Keratinocyte (primary cell): ENCODE data around the gene MLX. TPM values are rescaled to one million over a fixed set of nuclear protein-coding genes. Genes with fewer than 3 reads are reported as not detected.

Source experiments
- DNase-seq: peaks from one replicate; pipeline ENCODE4 v3.0.0-alpha.2; 2011; ENCODE audit warnings: low read depth, missing footprints, low spot score
- FAIRE-seq: peaks from 2 replicates; lab custom pipeline; 2011; peaks lifted over from hg19 to GRCh38; lab: Jason Lieb, UNC
- H2AFZ ChIP-seq: 2 replicates; pipeline ENCODE4 v1.6.0; 2012; ENCODE audit warnings: low read length, control low read depth, inconsistent platforms; ENCODE audit not compliant: control insufficient read depth
- H3K27ac ChIP-seq: 2 replicates; pipeline ENCODE4 v1.5.1; 2011; ENCODE audit warnings: low read length; ENCODE audit not compliant: control insufficient read depth, insufficient read depth
- H3K27me3 ChIP-seq: 3 replicates; pipeline ENCODE4 v1.6.0; 2011; ENCODE audit warnings: low read length; ENCODE audit not compliant: control insufficient read depth, insufficient read depth; ENCODE audit errors: extremely low read depth
- H3K36me3 ChIP-seq, 2 experiments: 2 replicates in 1 of 2; 3 replicates in 1 of 2; pipeline ENCODE4 v1.5.1; 2011; ENCODE audit warnings: low read length in 2 of 2, mild to moderate bottlenecking in 1 of 2; ENCODE audit not compliant: control insufficient read depth in 2 of 2, insufficient read depth in 2 of 2; ENCODE audit errors: extremely low read depth in 1 of 2
- H3K4me1 ChIP-seq: 3 replicates; pipeline ENCODE4 v1.5.1; 2011; ENCODE audit warnings: low read length; ENCODE audit not compliant: control insufficient read depth, insufficient read depth; ENCODE audit errors: extremely low read depth
- H3K4me2 ChIP-seq: 3 replicates; pipeline ENCODE4 v1.6.0; 2011; ENCODE audit warnings: low read depth, low read length; ENCODE audit not compliant: control insufficient read depth, insufficient read depth; ENCODE audit errors: extremely low read depth
- H3K4me3 ChIP-seq, 3 experiments: fragments of 200-600 bp in 1 of 3; sonication (generic) in 1 of 3; 2 replicates in 2 of 3; 3 replicates in 1 of 3; pipeline ENCODE4 v1.5.1; 2011 to 2016; ENCODE audit warnings: low read length in 3 of 3, mild to moderate bottlenecking in 3 of 3, control low read depth in 2 of 3, inconsistent platforms in 1 of 3, low read depth in 1 of 3, mixed read lengths in 1 of 3, mixed run types in 1 of 3, moderate library complexity in 1 of 3; ENCODE audit not compliant: control insufficient read depth in 2 of 3, insufficient read depth in 2 of 3; ENCODE audit errors: extremely low read depth in 1 of 3
- H3K79me2 ChIP-seq: 2 replicates; pipeline ENCODE4 v1.6.0; 2012; ENCODE audit warnings: low read length; ENCODE audit not compliant: control insufficient read depth, insufficient read depth
- H3K9ac ChIP-seq: 3 replicates; pipeline ENCODE4 v1.6.0; 2011; ENCODE audit warnings: low read length; ENCODE audit not compliant: control insufficient read depth, insufficient read depth; ENCODE audit errors: extremely low read depth
- H3K9me1 ChIP-seq: 3 replicates; pipeline ENCODE4 v1.6.0; 2011; ENCODE audit warnings: low read length; ENCODE audit not compliant: control insufficient read depth, insufficient read depth; ENCODE audit errors: extremely low read depth
- H3K9me3 ChIP-seq: 2 replicates; pipeline ENCODE4 v1.5.1; 2012; ENCODE audit warnings: low read depth, low read length; ENCODE audit not compliant: control insufficient read depth
- H4K20me1 ChIP-seq: 3 replicates; pipeline ENCODE4 v1.6.0; 2011; ENCODE audit warnings: low read length; ENCODE audit not compliant: control insufficient read depth, insufficient read depth; ENCODE audit errors: extremely low read depth
- CTCF ChIP-seq, 3 experiments: IDR thresholded peaks in 1 of 3; conservative IDR thresholded peaks in 1 of 3; optimal IDR thresholded peaks in 1 of 3; 2 replicates in 2 of 3; 3 replicates in 1 of 3; pipeline versions ENCODE3 to v1.5.1; 2011; ENCODE audit warnings: low read length in 3 of 3, mild to moderate bottlenecking in 3 of 3, moderate library complexity in 2 of 3, control low read depth in 1 of 3, inconsistent platforms in 1 of 3; ENCODE audit not compliant: insufficient read depth in 2 of 3; ENCODE audit errors: extremely low read depth in 1 of 3
- EZH2 ChIP-seq: IDR thresholded peaks from one replicate; pipeline ENCODE4 v1.6.1; 2012; ENCODE audit warnings: inconsistent platforms, mild to moderate bottlenecking, low read length, moderate library complexity
- dilution Hi-C: fragments of 300-500 bp; cut with MboI; formaldehyde crosslinking; loops from one replicate; pipeline ENCODE4 v1.7.0; 2020; ENCODE audit warnings: low sequenced_read_pairs; ENCODE audit not compliant: extremely low pct_ligation_motif_present
- polyA plus RNA-seq, 5 experiments: library from polyadenylated mRNA; depleted of rRNA in 3 of 5; stranded (reverse) in 3 of 5; stranded (forward) in 1 of 5; unstranded in 1 of 5; fragments of >200 nt; gene quantifications; 1 replicate in 1 of 5; 2 replicates in 3 of 5; 3 replicates in 1 of 5; pipeline versions ENCODE4 v1.2.1 to v1.2.3, GENCODE V29; 2011 to 2012; ENCODE audit warnings: missing spikeins in 2 of 5, low read depth in 1 of 5, low replicate concordance in 1 of 5

MLX gene
- polyA plus RNA-seq, 1 donor (not counting 4 experiments of a cell fraction or from before 2014, with no cell fraction given) = 39.2 TPM

- TF ChIP-seq EZH2 (no peak), CTCF (optimal IDR thresholded peaks at IDR 0.05 in 1 of 3, IDR thresholded peaks at IDR 0.05 in 1 of 3, conservative IDR thresholded peaks at IDR 0.05 in 1 of 3; ENCODE audit: extremely low read depth in 1 of 3, insufficient read depth in 2 of 3, low read length in 3 of 3) (no peak)
- dilution Hi-C loops = no loop called here
- DNase-seq (no peak), FAIRE-seq (no peak)
- Histone ChIP-seq H3K27me3 (no peaks in the 10 kb centered on the region), H4K20me1 (no peaks in the 10 kb centered on the region), H3K27ac (no peak overlapping the region), H2AFZ (no peak overlapping the region), H3K4me1 (peaks cover 38% of the 10 kb centered on the region), H3K36me3 (no peaks in the 10 kb centered on the region), H3K9me3 (no peaks in the 10 kb centered on the region), H3K4me3 (no peak overlapping the region), H3K4me2 (no peak overlapping the region), H3K9ac (no peak overlapping the region), H3K79me2 (no peaks in the 10 kb centered on the region), H3K9me1 (no peaks in the 10 kb centered on the region)
Measured at GRCh38 chr17:42529061-42529460, 37.8 kb upstream of the MLX start.

- FAIRE-seq (no peak), DNase-seq (no peak)
- H3K4me3 ChIP-seq = no peak overlapping the region
- H3K9me3 ChIP-seq = no peaks in the 10 kb centered on the region
- H4K20me1 ChIP-seq = no peaks in the 10 kb centered on the region
- no peak overlapping the region for H3K9ac ChIP-seq
- no peaks in the 10 kb centered on the region for H3K79me2 ChIP-seq
- peaks cover 31% of the 10 kb centered on the region for H3K4me1 ChIP-seq
- TF ChIP-seq EZH2 = no peak
- no peaks in the 10 kb centered on the region for H3K27me3 ChIP-seq
- dilution Hi-C loops = no loop called here
- H3K4me2 ChIP-seq = no peak overlapping the region
- H3K36me3 ChIP-seq = no peaks in the 10 kb centered on the region
- no peak overlapping the region for H3K27ac ChIP-seq
- no peak overlapping the region for H2AFZ ChIP-seq
- H3K9me1 ChIP-seq = no peaks in the 10 kb centered on the region
Measured at GRCh38 chr17:42530952-42531454, 35.9 kb upstream of the MLX start.
